Astrocyte of the cerebellum (primary cell): ENCODE results near the gene TNIP3.

ENCODE experiments used
- DNase-seq: peaks from one replicate; pipeline ENCODE4 v3.0.0-alpha.2; 2011; ENCODE audit warnings: low read depth
- H3K4me3 ChIP-seq: 2 replicates; pipeline ENCODE4 v1.5.1; 2011; ENCODE audit warnings: mild to moderate bottlenecking, low read depth, low read length, moderate library complexity
- CTCF ChIP-seq: IDR thresholded peaks from 2 replicates; pipeline ENCODE4 v1.5.1; 2012; ENCODE audit warnings: low read length, low read depth, moderate library complexity, mild to moderate bottlenecking; ENCODE audit errors: missing control alignments
- in situ Hi-C: cut with HindIII; loops from 2 replicates; pipeline ENCODE4 v1.10.0; 2017; ENCODE audit warnings: low sequenced_read_pairs

The TNIP3 gene

GRCh38 chr4:121118344-121118743 lies 45.8 kb downstream of the TNIP3 start:
- no peak for DNase-seq
- TF ChIP-seq CTCF, result no peak
- H3K4me3 ChIP-seq, result no peak overlapping the region
- in situ Hi-C loops, result no loop called here

DNA sequence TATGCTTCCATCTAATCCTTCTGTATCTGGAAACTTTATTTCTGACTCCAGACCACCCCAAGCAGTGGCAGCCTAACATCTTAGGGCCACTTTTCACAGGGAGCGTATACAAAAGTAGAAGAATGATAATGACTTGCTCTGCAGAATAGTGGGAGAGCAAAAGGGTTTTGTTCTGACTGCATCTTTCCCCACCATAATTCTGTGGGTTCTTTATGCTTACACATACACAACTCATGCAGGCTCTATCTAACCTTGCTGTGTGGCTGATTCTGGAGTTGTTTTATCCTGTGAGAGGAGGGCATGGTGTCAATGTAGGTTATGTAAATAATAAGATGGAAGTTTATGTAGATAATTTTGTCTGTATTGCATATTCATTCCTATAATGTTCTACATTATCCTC lies 49.4 kb downstream of the TNIP3 start:
- in situ Hi-C loops, result no loop called here
- no peak for TF ChIP-seq CTCF
- H3K4me3 ChIP-seq, result no peak overlapping the region
- no peak for DNase-seq

GRCh38 chr4:121112530-121112929 lies 51.6 kb downstream of the TNIP3 start:
- no peak overlapping the region for H3K4me3 ChIP-seq
- TF ChIP-seq CTCF, result no peak
- in situ Hi-C loops, result no loop called here
- DNase-seq, result no peak

GRCh38 chr4:121108557-121108956 lies 55.6 kb downstream of the TNIP3 start:
- no peak for TF ChIP-seq CTCF
- no peak for DNase-seq
- in situ Hi-C loops, result no loop called here
- H3K4me3 ChIP-seq, result no peak overlapping the region

GRCh38 chr4:121107507-121107906 lies 56.6 kb downstream of the TNIP3 start:
- DNase-seq, result no peak
- in situ Hi-C loops, result no loop called here
- no peak overlapping the region for H3K4me3 ChIP-seq
- no peak for TF ChIP-seq CTCF

- TF ChIP-seq CTCF, result no peak
- DNase-seq, result no peak
- in situ Hi-C loops, result no loop called here
- no peak overlapping the region for H3K4me3 ChIP-seq
Observed at GRCh38 chr4:121100093-121100775, 63.9 kb downstream of the TNIP3 start.
